Posterior cingulate gyrus (tissue), 11 donors: ENCODE data around the gene RIMBP2.
"Not testable (repeated sequence)": the region's sequence is repeated elsewhere in the genome, so short reads cannot be mapped to it uniquely, and the experiment has no call there.

Experiments used
- DNase-seq, 10 donors: peaks; one replicate each; pipeline versions ENCODE4 v3.0.0 to v3.0.0-alpha.2; 2020 to 2021; ENCODE audit warnings: mixed read lengths in 3 of 10
- intact Hi-C: fragments of 100-400 bp; cut with DNase I; formaldehyde crosslinking; loops from one replicate; pipeline ENCODE4 v1.15.1; 2023

RIMBP2 gene

GRCh38 chr12:130587966-130588365 lies 128.1 kb downstream of the RIMBP2 start:
- no peak for DNase-seq
- intact Hi-C loops = no loop called here

GRCh38 chr12:130584475-130584874 lies 131.6 kb downstream of the RIMBP2 start:
- intact Hi-C loops, DNase-seq: not testable (repeated sequence)

GRCh38 chr12:130583800-130584199 lies 132.3 kb downstream of the RIMBP2 start:
- no peak for DNase-seq
- intact Hi-C loops = no loop called here

GRCh38 chr12:130583317-130583716 lies 132.8 kb downstream of the RIMBP2 start:
- intact Hi-C loops = no loop called here
- DNase-seq = no peak

- no peak for DNase-seq
- intact Hi-C loops = no loop called here
Measured at GRCh38 chr12:130582286-130582685, 133.8 kb downstream of the RIMBP2 start.

GRCh38 chr12:130581782-130582181 lies 134.3 kb downstream of the RIMBP2 start:
- intact Hi-C loops = no loop called here
- DNase-seq = no peak

- DNase-seq = no peak
- intact Hi-C loops = no loop called here
Measured at GRCh38 chr12:130579231-130579630, 136.9 kb downstream of the RIMBP2 start.

- DNase-seq = no peak
- intact Hi-C loops = no loop called here
Measured at GRCh38 chr12:130577351-130577750, 138.7 kb downstream of the RIMBP2 start.

- DNase-seq = peak in 8 of 10 donors; percentile 49 to 93 (median 67)
- intact Hi-C loops = no loop called here
Measured at GRCh38 chr12:130576371-130576816, 139.7 kb downstream of the RIMBP2 start.

- DNase-seq = no peak
Measured at GRCh38 chr12:130574402-130574801, 141.7 kb downstream of the RIMBP2 start.

GRCh38 chr12:130573766-130574165 lies 142.3 kb downstream of the RIMBP2 start:
- intact Hi-C loops = no loop called here
- peak in 1 of 10 donors; percentile 28 for DNase-seq

More at GRCh38 chr12:130574402-130574801, 141.7 kb downstream of the RIMBP2 start:
- intact Hi-C loops = no loop called here

GRCh38 chr12:130573235-130573634 lies 142.9 kb downstream of the RIMBP2 start:
- intact Hi-C loops = no loop called here
- DNase-seq = no peak

- intact Hi-C loops = no loop called here
- DNase-seq = no peak
Measured at GRCh38 chr12:130572553-130572952, 143.5 kb downstream of the RIMBP2 start.

- intact Hi-C loops = no loop called here
- DNase-seq = no peak
Measured at GRCh38 chr12:130571734-130572133, 144.4 kb downstream of the RIMBP2 start.

- DNase-seq = no peak
Measured at GRCh38 chr12:130571089-130571488, 145.0 kb downstream of the RIMBP2 start.

GRCh38 chr12:130569521-130569920 lies 146.6 kb downstream of the RIMBP2 start:
- intact Hi-C loops = no loop called here
- no peak for DNase-seq

More at GRCh38 chr12:130571089-130571488, 145.0 kb downstream of the RIMBP2 start:
- intact Hi-C loops = no loop called here

- intact Hi-C loops = no loop called here
- DNase-seq = no peak
Measured at GRCh38 chr12:130568501-130568900, 147.6 kb downstream of the RIMBP2 start.

GRCh38 chr12:130568041-130568440 lies 148.1 kb downstream of the RIMBP2 start:
- DNase-seq = no peak
- intact Hi-C loops = no loop called here

GRCh38 chr12:130566446-130567155 lies 149.5 kb downstream of the RIMBP2 start:
- intact Hi-C loops = no loop called here
- no peak for DNase-seq

GRCh38 chr12:130565189-130565588 lies 150.9 kb downstream of the RIMBP2 start:
- intact Hi-C loops = no loop called here
- DNase-seq = no peak

- intact Hi-C loops = no loop called here
- no peak for DNase-seq
Measured at GRCh38 chr12:130563323-130563722, 152.8 kb downstream of the RIMBP2 start.

- intact Hi-C loops = no loop called here
- DNase-seq = no peak
Measured at GRCh38 chr12:130562716-130563115, 153.4 kb downstream of the RIMBP2 start.

- intact Hi-C loops = no loop called here
Measured at GRCh38 chr12:130560321-130560720, 155.8 kb downstream of the RIMBP2 start.

More at GRCh38 chr12:130560321-130560720, 155.8 kb downstream of the RIMBP2 start:
- no peak for DNase-seq
